Gastrocnemius medialis (tissue), 4 donors: Measurements from ENCODE around the gene HIRIP3.

Source experiments
- CTCF ChIP-seq, 5 experiments: fragments of 450-650 bp in 3 of 5; fragments of 200-600 bp in 2 of 5; sonication (generic) in 2 of 5; IDR thresholded peaks in 4 of 5; conservative IDR thresholded peaks in 1 of 5; 1 replicate in 4 of 5; 2 replicates in 1 of 5; pipeline ENCODE4 v1.5.1; 2016 to 2019; ENCODE audit warnings: antibody characterized with exemption in 5 of 5, mild to moderate bottlenecking in 3 of 5, moderate library complexity in 3 of 5
- POLR2A ChIP-seq, 2 donors: fragments of 450-650 bp; IDR thresholded peaks; one replicate each; pipeline ENCODE4 v1.6.1; 2017; ENCODE audit warnings: antibody characterized with exemption in 2 of 2, mild to moderate bottlenecking in 2 of 2, moderate library complexity in 2 of 2

- no peak for TF ChIP-seq CTCF (IDR thresholded peaks at IDR 0.05 in 4 of 5, conservative IDR thresholded peaks at IDR 0.05 in 1 of 5)
- TF ChIP-seq POLR2A (IDR thresholded peaks at IDR 0.05), result no peak
These were observed 37.9 kb upstream of the HIRIP3 start for GRCh38 chr16:30033270-30033669.
